Measurements from ENCODE around the gene FYCO1.

GRCh38 chr3:45957586-45957985, 38.0 kb downstream of the FYCO1 start:
- no peak for TF ChIP-seq CTCF (IDR thresholded peaks at IDR 0.05; ENCODE audit: insufficient read depth, low read length)
- TF ChIP-seq GABPA (IDR thresholded peaks at IDR 0.05; ENCODE audit: low read depth), result no peak
- TF ChIP-seq POLR2AphosphoS5 (IDR thresholded peaks at IDR 0.05; ENCODE audit: low read depth), result no peak
- TF ChIP-seq REST (IDR thresholded peaks at IDR 0.05; ENCODE audit: insufficient replicate concordance, low read depth), result no peak

All from HL-60 (cell line).